Psoas muscle (tissue), 8 donors: ENCODE data around the gene IPO5. TPM values are rescaled to one million over a fixed set of nuclear protein-coding genes. Genes with fewer than 3 reads are reported as not detected.

Experiments used
- ATAC-seq, 4 donors: fragments of 200-7000 bp; cut with Tn5 transposase; one replicate each; pipeline ENCODE4 v1.9.1; 2020; ENCODE audit warnings: moderate library complexity in 3 of 4, mild to moderate bottlenecking in 2 of 4
- DNase-seq, 2 donors: peaks; one replicate each; pipeline ENCODE4 v3.0.0-alpha.2; 2020
- H3K27ac ChIP-seq: fragments of 200-600 bp; one replicate; pipeline ENCODE4 v1.8.0; 2022
- H3K27me3 ChIP-seq, 3 donors: fragments of 200-600 bp in 1 of 3; one replicate each; pipeline versions ENCODE4 v1.6.1 to v1.8.0; 2013 to 2022; ENCODE audit warnings: low read length in 2 of 3, mild to moderate bottlenecking in 2 of 3, moderate library complexity in 1 of 3; ENCODE audit not compliant: insufficient read depth in 3 of 3
- H3K36me3 ChIP-seq, 2 donors: fragments of 200-600 bp in 1 of 2; one replicate each; pipeline versions ENCODE4 v1.6.1 to v1.8.0; 2013 to 2022; ENCODE audit warnings: low read depth in 1 of 2, mild to moderate bottlenecking in 1 of 2, moderate library complexity in 1 of 2; ENCODE audit not compliant: insufficient read depth in 1 of 2
- H3K4me1 ChIP-seq: fragments of 200-600 bp; one replicate; pipeline ENCODE4 v1.8.0; 2022
- H3K4me3 ChIP-seq: fragments of 200-600 bp; one replicate; pipeline ENCODE4 v1.8.0; 2022; ENCODE audit warnings: mild to moderate bottlenecking
- H3K9me3 ChIP-seq: fragments of 200-600 bp; one replicate; pipeline ENCODE4 v1.8.0; 2022
- WGBS, 3 donors: extraction: QIAGEN DNeasy Blood & Tissue Kit; methylation state at CpG; one replicate each; pipeline versions ENCODE4 v1.1.6 to v1.1.7; 2013; 5-methylcytosine and 5-hydroxymethylcytosine counted together
- intact Hi-C, 2 donors: fragments of 100-400 bp; cut with DNase I; formaldehyde crosslinking; loops; one replicate each; pipeline versions ENCODE4 v1.11.0 to v1.14.2; 2022
- polyA plus RNA-seq, 3 donors: library from polyadenylated mRNA; stranded (reverse); fragments of 200-250 nt; gene quantifications; one replicate each; pipeline ENCODE4 v1.2.3, GENCODE V29; 2013
- total RNA-seq, 4 donors: library from RNA; stranded (reverse); fragmentation: NEBNext Ultra II Directional in 2 of 4; extraction: Animal tissue kit (Norgen Biotek cat#: 25700) in 2 of 4; gene quantifications; one replicate each; pipeline versions ENCODE4 v1.2.1 to v1.2.4, GENCODE V29; 2021 to 2023
- TF ChIP-seq, protein P1 (sequence below): fragments of 200-600 bp; IDR thresholded peaks from one replicate; pipeline ENCODE4 v1.8.0; 2022; ENCODE audit warnings: antibody characterized with exemption
- donor health status: healthy with polysubstance abuse.
- donor health status: DM: no; HTN: no; CAD: no; lungs with moderate emphysema.
- donor health status: Bipolar disorder and iron deficiency.
- donor health status: healthy.
- donor health status: DM: yes; HTN: yes; CAD: no.
- donor health status: DM: no; HTN: no; CAD: no.
- donor health status: DM: no; HTN: no; CAD: no.
- donor health status: DM: yes; HTN: yes; CAD: no.

IPO5 gene
- total and polyA plus RNA-seq, 7 donors, result 60.6 to 186 (median 153) TPM

- H3K4me1 ChIP-seq, result no peaks in the 10 kb centered on the region
- intact Hi-C loops, result loop anchor here in 1 of 2 donors (10.0 kb wide), 1 partner anchor 1532 kb away; no protein-coding TSS in a partner anchor
Observed at GRCh38 chr13:98013241-98013640, 59.8 kb downstream of the IPO5 start.

DNA sequence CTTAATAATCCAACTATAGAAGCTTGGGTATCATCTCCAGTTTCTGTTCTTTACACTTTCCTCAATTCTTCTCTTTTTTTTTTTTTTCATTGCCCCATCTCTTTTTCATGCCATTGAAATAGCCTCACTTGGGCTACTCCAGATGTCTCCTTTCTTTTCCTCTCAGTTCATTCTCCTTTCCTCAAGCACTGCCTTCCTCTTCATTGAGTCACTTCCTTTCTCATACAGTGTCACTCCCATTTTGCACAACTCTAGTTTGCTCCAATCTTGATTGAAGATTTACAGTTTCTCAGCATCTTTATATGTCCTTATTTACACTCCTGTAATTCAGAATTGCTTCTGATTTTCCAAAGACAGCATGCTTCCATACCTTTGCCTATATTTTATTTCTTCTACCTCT is 61.3 kb downstream of the IPO5 start:
- Histone ChIP-seq H3K27me3 (no peaks in the 10 kb centered on the region), H3K9me3 (no peaks in the 10 kb centered on the region), H3K4me3 (no peak overlapping the region), H3K4me1 (no peaks in the 10 kb centered on the region), H3K27ac (no peak overlapping the region), H3K36me3 (peaks cover 14 to 99% of the 10 kb centered on the region in 2 donors)
- TF ChIP-seq, protein P1, sequence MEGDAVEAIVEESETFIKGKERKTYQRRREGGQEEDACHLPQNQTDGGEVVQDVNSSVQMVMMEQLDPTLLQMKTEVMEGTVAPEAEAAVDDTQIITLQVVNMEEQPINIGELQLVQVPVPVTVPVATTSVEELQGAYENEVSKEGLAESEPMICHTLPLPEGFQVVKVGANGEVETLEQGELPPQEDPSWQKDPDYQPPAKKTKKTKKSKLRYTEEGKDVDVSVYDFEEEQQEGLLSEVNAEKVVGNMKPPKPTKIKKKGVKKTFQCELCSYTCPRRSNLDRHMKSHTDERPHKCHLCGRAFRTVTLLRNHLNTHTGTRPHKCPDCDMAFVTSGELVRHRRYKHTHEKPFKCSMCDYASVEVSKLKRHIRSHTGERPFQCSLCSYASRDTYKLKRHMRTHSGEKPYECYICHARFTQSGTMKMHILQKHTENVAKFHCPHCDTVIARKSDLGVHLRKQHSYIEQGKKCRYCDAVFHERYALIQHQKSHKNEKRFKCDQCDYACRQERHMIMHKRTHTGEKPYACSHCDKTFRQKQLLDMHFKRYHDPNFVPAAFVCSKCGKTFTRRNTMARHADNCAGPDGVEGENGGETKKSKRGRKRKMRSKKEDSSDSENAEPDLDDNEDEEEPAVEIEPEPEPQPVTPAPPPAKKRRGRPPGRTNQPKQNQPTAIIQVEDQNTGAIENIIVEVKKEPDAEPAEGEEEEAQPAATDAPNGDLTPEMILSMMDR, result no peak
- DNase-seq (no peak), ATAC-seq (no peak)
- intact Hi-C loops, result loop anchor here (5.0 to 10.0 kb wide), 2 partner anchors 32 to 1530 kb away; no protein-coding TSS in a partner anchor

More at GRCh38 chr13:98013241-98013640, 59.8 kb downstream of the IPO5 start:
- TF ChIP-seq, protein P1, result no peak
- H3K36me3 ChIP-seq, result peaks cover 11 to 99% of the 10 kb centered on the region in 2 donors
- H3K9me3 ChIP-seq, result no peaks in the 10 kb centered on the region
- no peaks in the 10 kb centered on the region for H3K27me3 ChIP-seq
- no peak for ATAC-seq
- H3K4me3 ChIP-seq, result no peak overlapping the region
- H3K27ac ChIP-seq, result no peak overlapping the region
- 88 to 93% (median 91%) methylated on average over 9 of the region's 9 CpGs for WGBS, 3 donors
- DNase-seq, result no peak

GRCh38 chr13:98018293-98018692 is 64.8 kb downstream of the IPO5 start:
- WGBS, 3 donors, result 94 to 96% (median 95%) methylated on average over 4 of the region's 4 CpGs
- ATAC-seq, result no peak
- peaks cover 21 to 99% of the 10 kb centered on the region in 2 donors for H3K36me3 ChIP-seq

GRCh38 chr13:98019186-98019585 is 65.7 kb downstream of the IPO5 start:
- peaks cover 18 to 99% of the 10 kb centered on the region in 2 donors for H3K36me3 ChIP-seq
- H3K4me1 ChIP-seq, result no peaks in the 10 kb centered on the region
- no peaks in the 10 kb centered on the region for H3K27me3 ChIP-seq
- ATAC-seq, result no peak
- H3K4me3 ChIP-seq, result no peak overlapping the region
- 94 to 95% (median 95%) methylated on average over 4 of the region's 4 CpGs for WGBS, 3 donors
- TF ChIP-seq, protein P1, result no peak
- intact Hi-C loops, result loop anchor here (5.0 to 10.0 kb wide), 2 partner anchors 37 to 1526 kb away; no protein-coding TSS in a partner anchor
- no peak overlapping the region for H3K27ac ChIP-seq
- no peaks in the 10 kb centered on the region for H3K9me3 ChIP-seq
- no peak for DNase-seq

More at GRCh38 chr13:98018293-98018692, 64.8 kb downstream of the IPO5 start:
- Histone ChIP-seq H3K4me1 (no peaks in the 10 kb centered on the region), H3K4me3 (no peak overlapping the region), H3K27ac (no peak overlapping the region), H3K9me3 (no peaks in the 10 kb centered on the region), H3K27me3 (no peaks in the 10 kb centered on the region)
- TF ChIP-seq, protein P1, result no peak
- intact Hi-C loops, result loop anchor here (5.0 to 10.0 kb wide), 2 partner anchors 36 to 1527 kb away; no protein-coding TSS in a partner anchor
- no peak for DNase-seq

- intact Hi-C loops, result loop anchor here in 1 of 2 donors (5.0 kb wide), 1 partner anchor 38 kb away; no protein-coding TSS in a partner anchor
- H3K4me1 ChIP-seq, result no peaks in the 10 kb centered on the region
- H3K9me3 ChIP-seq, result no peaks in the 10 kb centered on the region
- WGBS, 3 donors, result 92 to 95% (median 94%) methylated on average over 3 of the region's 3 CpGs
- no peaks in the 10 kb centered on the region for H3K27me3 ChIP-seq
- ATAC-seq (no peak), DNase-seq (no peak)
- H3K36me3 ChIP-seq, result peaks cover 18 to 92% of the 10 kb centered on the region in 2 donors
- TF ChIP-seq, protein P1, result no peak
- H3K27ac ChIP-seq, result no peak overlapping the region
- H3K4me3 ChIP-seq, result no peak overlapping the region
Observed at GRCh38 chr13:98020271-98020670, 66.8 kb downstream of the IPO5 start.
